Stimulated activated CD4-positive, alpha-beta T cell treated with anti-CD3 and anti-CD28 coated beads, Interleukin-2, amount 100 ng/mL, for 24 hours (primary cell): ENCODE measurements around the gene TRUB2.
"Not testable (repeated sequence)": the region's sequence is repeated elsewhere in the genome, so short reads cannot be mapped to it uniquely, and the experiment has no call there.

Experiments used
- DNase-seq, 2 donors: peaks; one replicate each; pipeline ENCODE4 v3.0.0-alpha.2; 2020

The TRUB2 gene

DNA sequence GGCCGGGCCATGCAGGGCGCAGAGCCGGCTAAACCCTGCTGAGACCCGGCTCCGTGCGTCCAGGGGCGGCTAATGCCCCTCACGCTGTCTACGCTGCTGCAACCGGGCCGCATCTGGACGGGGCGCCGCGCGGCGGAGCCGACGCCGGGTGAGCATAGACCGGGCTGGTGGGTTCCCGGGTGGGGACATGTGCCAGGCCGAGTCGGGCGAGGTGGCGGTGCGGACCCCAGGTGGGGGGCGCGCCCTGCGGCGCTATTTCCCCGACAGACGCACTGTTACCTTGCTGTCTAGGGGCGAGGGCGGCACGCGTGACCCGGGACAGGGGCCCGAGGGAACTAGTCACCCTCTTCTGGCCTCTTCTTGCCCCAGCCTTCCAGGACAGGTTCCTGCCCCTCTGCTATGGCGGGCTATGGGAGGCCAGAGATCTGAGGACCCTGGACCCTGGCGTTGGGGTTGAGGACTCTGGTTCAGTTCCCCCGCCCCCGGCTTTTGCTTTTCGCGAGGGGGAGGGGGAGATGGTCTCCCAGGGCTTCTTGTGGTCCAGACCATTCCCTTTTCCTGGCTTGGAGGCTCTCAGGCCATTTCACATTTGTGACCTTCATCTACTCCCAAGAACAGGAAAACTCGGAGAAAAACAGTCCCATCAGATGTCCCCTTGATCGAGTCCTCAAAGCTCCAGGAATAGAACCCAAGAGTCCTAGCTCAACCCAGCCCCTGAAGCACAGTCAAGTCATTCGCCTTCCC, 18.6 kb upstream of the TRUB2 start:
- peak in 1 of 2 donors; percentile 41 for DNase-seq

DNA sequence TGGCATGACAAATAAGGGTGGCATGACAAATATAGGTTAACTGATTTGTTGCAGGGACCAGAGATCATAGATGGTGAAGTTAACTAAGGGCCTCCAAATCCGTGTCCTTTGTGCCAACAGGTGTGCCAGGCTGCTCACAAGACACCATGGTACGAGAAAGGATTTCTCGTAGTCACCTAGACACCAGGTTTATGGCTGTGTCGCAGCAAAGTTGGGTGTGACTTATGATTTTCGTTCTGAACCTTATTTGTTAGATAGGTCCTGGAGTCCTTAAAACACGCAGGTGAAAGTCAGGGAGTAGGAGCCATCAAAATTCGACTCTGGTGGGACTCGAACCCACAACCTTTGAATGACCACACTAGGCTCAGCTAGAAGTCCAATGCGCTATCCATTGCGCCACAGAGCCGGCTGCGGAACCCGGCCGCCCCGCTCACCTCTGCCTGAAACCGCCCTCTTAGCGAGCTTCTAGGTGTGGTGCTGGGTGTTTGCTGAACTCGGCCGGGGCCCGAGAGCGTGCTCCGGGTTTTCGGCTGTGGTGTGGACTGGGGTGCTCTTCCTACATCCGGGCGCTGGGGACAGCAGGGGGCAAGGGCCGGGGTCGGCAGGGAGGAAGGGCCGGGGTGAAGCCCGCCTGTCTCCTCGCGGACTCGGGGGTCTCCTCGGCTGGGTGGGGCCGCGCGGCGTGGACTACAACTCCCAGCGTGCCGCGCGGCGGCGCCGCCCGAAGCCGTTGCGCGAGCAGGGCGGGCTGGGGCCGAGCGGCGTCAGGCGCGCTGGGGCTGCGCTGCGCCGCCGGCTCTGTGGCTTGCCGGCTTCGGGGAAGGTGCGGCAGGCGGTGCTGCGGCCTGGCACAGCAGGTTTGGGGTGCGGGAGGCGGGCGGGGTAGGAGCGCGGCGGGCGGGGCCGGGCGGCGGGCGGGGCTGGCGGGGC, 17.8 kb upstream of the TRUB2 start, which contains the start of gene SLC27A4:
Gene SLC27A4 (plus strand): TSS at position 767 of the 930 bp plus-strand sequence. CDS start 2,606 bp downstream, outside the sequence.
- DNase-seq = peak; percentile 79 to 84

DNA sequence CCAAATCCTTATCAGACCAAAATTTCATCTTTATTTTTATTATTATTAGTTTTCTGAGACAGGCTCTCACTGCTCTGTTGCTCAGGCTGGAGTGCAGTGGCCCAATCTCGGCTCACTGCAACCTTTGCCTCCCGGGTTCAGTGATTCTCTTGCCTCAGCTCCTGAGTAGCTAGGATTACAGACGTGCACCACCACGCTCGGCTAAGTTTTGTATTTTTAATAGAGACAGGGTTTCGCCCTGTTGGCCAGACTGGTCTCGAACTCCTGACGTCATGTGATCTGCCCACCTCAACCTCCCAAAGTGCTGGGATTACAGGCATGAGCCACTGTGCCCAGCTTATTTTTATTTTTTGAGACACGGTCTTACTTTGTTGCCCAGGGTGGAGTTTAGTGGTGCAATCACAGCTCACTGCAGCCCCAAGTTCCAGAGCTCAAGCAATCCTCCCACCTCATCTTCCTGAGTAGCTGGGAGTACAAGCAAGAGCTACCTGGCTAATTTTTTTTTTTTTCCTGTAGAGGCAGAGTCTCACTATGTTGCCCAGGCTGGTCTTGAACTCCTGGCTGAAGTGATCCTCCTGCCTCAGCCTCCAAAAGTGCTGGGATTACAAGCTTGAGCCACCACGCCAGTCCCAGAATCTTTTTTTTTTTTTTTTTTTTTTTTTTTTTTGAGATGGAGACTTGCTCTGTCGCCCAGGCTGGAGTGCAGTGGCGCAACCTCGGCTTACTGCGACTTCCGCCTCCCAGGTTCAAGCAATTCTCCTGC, 16.8 kb upstream of the TRUB2 start:
- not testable (repeated sequence) for DNase-seq

DNA sequence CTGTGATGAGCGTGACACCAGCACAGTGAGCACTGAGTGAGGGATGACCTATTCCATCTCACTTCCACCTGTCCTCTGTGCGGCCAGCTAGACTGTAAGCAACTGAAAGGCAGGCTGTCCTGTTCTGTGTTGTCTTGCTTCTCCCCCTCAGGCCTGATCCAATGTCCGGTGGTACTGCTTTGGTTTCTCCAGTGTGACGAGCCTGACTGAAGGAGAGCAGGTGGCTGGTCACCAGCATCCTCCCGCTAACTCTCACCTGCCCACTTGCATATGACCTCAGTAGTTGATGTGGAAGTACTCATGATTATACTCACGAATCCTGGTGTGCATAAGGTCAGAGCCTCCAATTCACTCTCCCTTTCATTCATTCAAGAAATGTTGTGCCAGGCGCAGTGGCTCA, 15.7 kb upstream of the TRUB2 start:
- no peak for DNase-seq

DNA sequence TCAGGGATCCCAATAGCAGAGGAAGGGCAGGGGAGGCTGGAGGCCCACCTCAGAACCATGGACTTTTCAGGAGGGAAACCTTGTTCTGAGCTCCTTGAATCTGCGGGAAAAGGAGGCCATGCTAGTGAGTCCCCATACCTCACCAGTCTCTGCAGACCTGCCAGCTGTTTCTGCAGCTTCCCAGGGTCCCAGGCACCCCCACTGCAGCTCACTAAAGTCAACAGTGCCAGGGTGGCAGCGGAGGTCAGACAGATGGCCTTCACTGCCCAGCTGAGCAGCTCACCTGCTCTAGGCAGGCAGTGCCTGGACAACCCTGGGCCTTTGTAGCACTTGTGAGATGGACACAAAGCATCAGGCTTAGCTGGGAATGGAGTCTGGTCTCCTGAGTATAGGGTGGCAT, 13.7 kb upstream of the TRUB2 start:
- DNase-seq = no peak

DNA sequence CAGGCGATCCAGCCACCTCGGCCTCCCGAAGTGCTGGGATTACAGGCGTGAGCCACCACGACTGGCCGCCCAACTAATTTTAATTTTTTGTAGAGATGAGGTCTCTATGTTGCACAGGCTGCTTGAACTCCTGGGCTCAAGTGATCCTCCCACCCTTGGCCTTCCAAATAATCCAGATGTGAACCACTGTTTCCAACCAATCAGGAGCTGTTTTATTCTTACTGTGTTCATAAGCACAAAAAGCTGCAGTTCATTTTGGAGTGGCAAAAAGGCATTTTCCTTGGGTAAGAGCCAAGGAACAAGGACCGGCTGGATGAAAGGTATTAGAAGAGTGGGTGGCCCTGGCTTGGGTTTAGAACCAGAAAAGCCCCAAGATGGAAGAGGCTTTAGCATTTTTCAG, 12.9 kb upstream of the TRUB2 start:
- DNase-seq = no peak

DNA sequence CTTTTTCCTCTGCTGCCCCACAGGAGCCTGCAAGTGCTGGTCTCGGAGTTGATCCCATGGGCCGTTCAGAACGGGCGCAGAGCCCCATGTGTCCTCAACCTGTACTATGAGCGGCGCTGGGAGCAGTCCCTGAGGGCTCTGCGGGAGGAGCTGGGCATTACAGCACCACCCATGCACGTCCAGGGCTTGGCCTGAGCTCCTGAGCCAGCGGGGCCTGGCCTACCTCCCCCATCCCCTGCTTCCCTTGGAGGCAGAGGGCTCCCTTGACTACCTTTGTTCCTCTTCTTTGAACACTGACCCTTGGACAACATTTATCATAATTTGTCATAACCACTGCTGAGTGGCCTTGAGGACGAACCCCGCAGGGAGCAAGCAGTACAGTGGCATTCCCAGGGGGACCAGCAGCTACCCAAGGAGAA, 11.2 kb upstream of the TRUB2 start:
- no peak for DNase-seq

DNA sequence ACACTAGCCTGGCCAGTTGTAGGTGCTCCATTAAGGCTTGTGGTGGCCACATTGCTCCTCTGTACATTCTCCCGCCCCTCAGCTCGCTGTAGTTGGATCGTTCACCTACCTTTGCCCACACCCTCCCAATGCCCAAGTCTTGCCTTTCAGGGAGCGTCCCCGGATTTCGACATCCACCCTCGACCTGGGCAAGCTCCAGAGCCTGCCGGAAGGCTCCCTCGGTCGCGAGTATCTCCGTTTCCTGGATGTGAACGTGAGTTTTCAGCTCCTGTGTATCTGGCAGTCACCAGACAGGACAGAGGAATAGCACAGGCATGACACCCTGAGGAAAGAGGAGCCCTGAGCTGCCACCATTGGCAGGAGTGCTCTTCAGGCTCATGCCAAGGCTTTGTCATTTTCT, 3.4 kb upstream of the TRUB2 start:
- no peak for DNase-seq

DNA sequence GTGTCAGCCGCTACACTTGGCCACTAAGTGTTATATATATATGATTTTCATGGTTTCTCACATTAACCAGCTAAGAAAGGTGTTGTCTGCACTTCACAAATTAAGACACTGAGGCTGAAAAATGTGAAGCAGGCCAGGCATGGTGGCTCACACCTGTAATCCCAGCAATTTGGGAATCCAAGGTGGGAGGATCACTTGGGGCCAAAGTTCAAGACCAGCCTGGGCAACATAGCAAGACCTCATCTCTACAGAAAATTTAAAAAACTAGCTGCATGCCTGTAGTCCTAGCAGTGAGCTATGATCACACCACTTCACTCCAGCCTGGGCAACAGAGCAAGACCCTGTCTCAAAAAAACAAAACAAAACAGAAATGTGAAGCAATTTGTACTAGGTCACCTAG, 2.2 kb upstream of the TRUB2 start:
- DNase-seq = no peak

DNA sequence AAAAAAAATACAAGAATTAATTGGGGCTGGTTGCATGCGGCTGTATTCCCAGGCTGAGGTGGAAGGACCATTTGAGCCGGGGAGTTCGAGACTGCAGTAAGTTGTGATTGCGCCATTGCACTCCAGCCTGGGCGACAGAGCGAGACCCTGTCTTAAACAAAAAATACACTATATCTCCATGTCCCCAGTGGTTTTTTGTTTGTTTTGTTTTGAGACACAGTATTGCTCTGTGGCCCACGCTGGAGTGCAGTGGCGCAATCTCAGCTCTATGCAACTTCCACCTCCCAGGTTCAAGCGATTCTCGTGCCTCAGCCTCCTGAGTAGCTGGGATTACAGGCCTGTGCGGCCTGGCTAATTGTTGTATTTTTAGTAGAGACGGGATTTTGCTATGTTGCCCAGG, 1.5 kb upstream of the TRUB2 start:
- no peak for DNase-seq

DNA sequence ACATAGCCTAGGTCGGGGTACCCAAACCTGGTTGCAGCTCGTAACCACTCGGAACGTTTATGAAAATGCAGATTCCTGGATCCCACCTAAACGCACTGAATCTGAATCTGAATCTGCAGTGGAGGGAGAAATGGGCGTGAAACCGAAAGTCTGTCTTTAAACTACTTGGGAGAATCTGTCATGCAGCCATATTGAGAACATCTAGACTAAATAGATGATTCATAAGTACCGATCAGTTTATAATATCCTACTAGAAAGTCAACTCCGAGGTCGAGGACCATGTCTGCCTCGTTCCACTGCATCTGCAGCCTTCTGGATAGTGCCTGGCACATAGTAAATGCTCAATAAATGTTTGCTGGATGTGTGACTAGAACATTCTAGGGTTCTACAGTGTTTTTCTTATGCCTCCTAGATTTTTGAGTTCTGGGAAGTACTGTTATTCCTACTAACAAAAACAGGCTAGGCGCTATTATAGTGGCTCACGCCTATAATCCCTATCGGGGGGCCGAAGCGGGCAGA, 1.0 kb upstream of the TRUB2 start:
- DNase-seq = no peak

DNA sequence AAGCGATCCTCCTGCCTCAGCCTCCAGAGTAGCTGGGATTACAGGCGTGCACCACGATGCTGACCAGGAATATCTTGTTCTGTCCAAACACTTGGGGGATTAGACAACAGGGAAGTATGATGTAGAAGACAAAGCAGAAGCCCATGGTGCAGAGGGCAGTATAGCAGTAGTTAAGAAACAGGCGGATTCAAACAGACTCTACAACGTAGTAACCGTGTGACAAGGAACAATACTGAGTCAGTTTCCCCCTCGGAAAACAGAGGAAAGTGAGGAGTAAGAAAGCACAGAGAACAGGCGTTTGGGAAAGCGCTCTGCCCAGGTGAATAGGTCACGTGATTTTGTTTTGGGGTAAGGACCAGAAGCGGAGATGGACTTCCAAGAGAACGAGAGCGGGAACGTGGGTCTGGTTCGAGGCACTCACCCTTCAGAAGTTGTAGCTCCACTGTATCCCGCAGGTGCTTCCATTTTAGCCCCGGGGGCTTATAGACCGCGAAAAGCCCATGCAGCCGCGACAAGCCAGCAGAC, 306 bp downstream of the TRUB2 start:
- no peak for DNase-seq

DNA sequence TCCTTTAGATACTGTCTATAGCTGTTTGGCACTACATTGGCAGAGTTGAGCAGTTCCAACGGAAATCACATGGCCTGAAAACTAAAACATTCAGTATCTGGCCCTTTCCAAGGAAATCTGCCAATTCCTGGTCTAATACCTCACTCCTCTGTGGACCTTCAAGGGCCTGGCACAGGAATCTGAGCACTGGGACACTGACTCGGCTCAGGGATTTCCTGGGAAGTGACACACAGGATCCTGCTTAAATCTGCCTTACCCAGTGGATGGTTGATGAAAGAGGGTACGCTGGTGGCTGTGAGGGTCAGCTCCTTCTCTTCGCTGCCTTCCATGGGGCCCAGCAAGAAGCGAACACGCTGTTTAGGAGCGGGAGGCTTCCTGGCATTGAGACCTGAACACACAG, 904 bp downstream of the TRUB2 start:
- no peak for DNase-seq

DNA sequence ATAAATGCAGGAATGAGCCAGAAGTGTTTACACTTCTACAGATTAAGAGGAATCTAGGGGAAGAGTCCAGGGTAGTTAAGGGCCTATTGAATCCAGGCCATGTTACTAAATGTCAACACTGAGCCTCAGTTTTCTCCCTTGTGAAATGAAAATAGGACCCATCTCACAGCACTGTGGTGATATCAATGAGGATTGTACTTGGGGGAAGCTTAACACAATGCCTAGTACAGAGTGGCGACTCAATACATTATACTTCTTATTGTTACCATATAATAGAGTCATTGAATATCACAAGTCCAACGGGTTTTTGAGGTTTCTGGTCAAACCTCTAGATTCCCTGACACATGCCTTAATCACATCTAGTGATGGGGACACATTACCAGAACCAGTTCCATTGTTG, 4.6 kb downstream of the TRUB2 start:
- DNase-seq = no peak

DNA sequence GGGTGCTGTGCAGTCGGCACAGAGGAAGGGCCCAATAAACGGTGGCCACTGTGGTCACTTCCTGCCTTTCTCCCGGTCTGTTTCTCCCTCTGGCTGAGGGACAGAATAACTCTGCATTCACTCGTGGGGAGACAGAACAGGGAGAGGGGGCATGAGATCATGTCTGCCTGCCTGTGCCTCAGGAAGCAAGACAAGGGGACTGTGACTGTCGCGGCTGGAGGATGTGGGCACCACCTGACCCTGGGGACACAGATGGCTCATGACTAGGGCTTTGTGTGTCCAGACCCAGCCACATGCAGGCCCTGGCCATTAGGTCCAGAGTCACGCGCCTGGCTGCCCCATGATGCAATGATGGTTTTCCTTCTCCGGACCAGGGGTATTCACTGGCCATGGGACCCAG, 5.8 kb downstream of the TRUB2 start:
- DNase-seq = no peak

DNA sequence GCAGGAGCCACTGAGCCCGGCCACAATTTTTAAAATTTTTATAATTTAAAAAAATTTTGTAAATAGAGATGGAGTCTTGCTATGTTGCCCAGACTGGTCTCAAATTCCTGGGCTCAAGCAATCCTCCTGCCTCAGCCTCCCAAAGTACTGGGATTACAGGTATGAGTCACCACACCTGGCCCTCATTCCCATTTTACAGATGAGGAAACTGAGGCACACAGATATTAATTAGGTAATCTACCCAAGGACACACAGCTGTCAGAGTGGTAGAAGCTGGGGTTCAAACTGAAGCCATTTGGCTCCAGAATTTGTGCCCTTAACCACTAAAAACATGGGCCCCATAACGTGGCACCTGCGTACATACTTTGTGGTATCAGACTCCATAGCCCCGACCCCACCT, 7.5 kb downstream of the TRUB2 start:
- no peak for DNase-seq

DNA sequence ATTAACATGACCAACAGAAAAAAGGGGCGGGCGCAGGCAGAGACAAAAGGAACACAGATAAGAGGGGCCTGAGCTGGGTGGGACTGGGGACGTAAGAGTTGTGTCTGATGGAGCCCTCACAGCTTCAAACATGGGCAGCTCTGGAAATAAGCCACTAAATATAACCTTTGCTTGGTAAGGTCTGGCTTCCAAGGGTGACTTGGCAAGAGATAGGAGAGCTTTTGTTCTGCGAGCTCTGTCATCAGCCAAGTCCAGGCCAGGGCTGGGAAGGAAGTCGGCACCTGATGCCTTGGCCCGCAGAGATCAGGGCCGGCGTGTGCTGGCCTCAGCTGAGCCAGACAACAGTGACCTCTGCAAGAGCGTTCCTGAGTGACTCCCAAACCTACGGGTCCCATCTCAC, 11.8 kb downstream of the TRUB2 start:
- no peak for DNase-seq

DNA sequence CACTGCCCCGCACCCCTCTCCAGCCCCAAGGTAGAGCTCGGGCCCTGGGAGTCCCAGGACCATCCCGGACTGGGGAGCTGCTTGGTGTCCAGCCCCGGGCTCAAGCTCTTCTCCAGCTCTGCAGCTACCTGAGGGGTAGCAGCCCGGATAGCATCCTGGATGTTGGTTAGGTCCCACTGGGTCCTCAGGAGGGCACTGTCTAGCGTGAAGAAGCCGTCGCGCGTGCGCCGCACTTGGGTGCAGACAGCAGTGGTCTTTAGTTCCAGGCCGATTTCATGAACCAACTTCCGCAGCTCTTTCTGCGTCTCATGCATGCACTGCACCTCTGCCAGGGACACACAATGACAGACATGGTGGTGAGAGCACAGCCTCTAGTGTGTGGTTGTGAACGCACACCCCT, 12.7 kb downstream of the TRUB2 start:
- DNase-seq = no peak

DNA sequence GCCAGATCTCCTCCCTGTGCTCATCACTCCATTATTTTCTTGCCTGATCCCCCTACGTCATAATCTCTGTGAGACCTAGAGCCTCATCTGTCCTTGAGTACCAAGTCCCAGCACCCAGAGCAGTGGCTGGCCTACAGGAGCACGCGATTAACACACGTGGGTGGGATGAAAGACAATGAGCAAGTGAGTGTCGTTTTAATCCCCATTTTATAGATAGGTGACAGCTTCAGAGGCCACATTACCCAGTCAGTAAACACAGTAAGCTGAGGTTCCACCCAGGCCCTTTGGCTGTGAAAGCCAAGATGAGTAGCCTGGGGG, 17.3 kb downstream of the TRUB2 start:
- no peak for DNase-seq

DNA sequence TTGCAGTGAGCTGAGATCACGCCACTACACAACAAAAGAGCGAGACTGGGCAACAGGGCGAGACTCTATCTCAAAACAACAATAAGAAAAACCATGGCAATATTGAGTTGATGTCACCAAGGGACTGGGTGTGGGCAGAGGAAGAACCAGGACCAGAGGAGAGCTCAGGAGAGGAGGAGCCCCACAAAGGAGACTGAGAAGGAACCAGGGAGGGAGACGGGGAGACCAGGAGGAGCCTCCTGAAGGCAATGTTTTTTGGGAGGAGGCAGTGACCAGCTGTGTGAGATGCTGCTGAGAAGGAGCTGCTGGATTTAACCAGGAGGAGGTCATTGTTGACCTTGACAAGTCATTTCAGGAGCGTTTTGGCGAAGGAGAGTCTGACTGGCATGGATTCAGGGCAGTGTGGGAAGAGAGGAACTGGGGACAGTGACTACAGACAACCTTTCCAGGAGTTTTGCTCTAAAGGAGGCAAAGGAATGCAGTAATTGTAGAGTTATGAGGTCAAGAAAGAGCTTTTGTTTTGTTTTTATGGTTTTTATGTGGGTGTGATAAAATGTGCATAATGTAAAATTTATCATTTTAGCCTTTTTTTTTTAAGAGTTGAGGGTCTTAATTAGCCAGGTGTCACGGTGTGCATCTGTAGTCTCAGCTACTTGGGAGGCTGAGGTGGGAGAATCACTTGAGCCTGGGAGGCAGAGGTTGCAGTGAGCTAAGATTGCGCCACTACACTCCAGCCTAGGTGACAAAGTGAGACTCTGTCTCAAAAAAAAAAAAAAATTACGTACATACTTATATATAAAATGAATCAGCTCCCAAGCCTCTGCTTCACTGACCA, 17.9 kb downstream of the TRUB2 start:
- DNase-seq = no peak

DNA sequence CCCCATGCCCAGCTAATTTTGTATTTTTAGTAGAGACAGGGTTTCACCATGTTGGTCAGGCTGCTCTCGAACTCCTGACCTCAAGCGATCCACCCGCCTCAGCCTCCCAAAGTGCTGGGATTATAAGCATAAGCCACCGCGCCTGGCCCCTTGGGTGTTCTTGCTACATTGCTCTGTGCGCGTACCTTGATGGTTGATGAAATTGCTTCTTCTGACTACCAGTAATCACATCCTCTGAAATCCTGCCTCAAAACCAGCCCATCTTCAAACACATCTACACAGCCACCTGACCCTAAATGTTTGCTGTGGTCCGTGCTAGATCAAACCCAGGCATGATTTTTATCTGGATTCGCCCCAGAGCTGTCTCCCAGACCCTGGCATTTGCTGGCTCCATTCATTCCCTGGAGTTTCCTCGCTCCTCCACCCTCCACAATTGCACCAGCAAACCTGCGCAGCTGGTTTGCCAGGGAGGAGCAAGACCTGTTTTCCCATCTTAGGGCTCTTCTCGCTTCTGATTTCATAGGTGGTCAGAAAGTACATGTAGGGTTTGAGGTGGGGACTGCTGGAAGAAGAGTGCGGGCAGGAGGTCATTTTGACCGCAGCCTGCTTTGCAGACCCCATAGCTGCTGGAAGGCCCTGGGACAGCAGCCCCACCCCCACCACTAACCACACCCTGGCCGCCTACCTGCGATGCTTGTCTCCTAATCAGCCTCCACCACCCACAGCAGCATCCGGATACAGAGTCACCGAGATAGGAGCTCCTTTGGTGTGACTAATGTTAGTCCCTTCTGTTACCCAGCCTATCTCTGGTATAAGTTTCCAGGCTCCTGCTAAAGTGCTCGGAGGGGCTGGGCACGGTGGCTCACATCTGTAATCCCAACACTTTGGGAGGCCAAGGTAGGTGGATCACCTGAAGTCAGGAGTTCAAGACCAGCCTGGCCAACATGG, 23.4 kb downstream of the TRUB2 start:
- DNase-seq = no peak
